Astrocyte (in vitro differentiated cells and primary cell): ENCODE results near the gene CLEC14A. TPM values are rescaled to one million over a fixed set of nuclear protein-coding genes. Genes with fewer than 3 reads are reported as not detected.

Experiments used
- DNase-seq: peaks from one replicate; pipeline ENCODE4 v3.0.0-alpha.2; 2010; ENCODE audit warnings: low read depth
- FAIRE-seq: peaks from 2 replicates; lab custom pipeline; 2011; peaks lifted over from hg19 to GRCh38; lab: Jason Lieb, UNC
- H2AFZ ChIP-seq: 2 replicates; pipeline ENCODE4 v1.6.0; 2012; ENCODE audit warnings: low read depth, low read length, inconsistent platforms
- H3K27ac ChIP-seq: 2 replicates; pipeline ENCODE4 v1.5.1; 2011; ENCODE audit warnings: low read depth, low read length, inconsistent platforms
- H3K27me3 ChIP-seq: 2 replicates; pipeline ENCODE4 v1.6.0; 2011; ENCODE audit warnings: low read length, inconsistent platforms; ENCODE audit not compliant: insufficient read depth
- H3K36me3 ChIP-seq: 2 replicates; pipeline ENCODE4 v1.5.1; 2011; ENCODE audit warnings: low read length, inconsistent platforms; ENCODE audit not compliant: insufficient read depth
- H3K4me1 ChIP-seq: 2 replicates; pipeline ENCODE4 v1.5.1; 2011; ENCODE audit warnings: low read length, inconsistent platforms; ENCODE audit not compliant: insufficient read depth
- H3K4me2 ChIP-seq: 2 replicates; pipeline ENCODE4 v1.6.0; 2012; ENCODE audit warnings: low read length, inconsistent platforms
- H3K4me3 ChIP-seq: 2 replicates; pipeline ENCODE4 v1.5.1; 2011; ENCODE audit warnings: low read depth, mild to moderate bottlenecking, low read length, inconsistent platforms; ENCODE audit not compliant: insufficient read depth
- H3K79me2 ChIP-seq: 2 replicates; pipeline ENCODE4 v1.6.0; 2012; ENCODE audit warnings: mild to moderate bottlenecking, low read length, inconsistent platforms; ENCODE audit not compliant: insufficient read depth
- H3K9ac ChIP-seq: 2 replicates; pipeline ENCODE4 v1.6.0; 2012; ENCODE audit warnings: mild to moderate bottlenecking, low read length, inconsistent platforms
- H3K9me3 ChIP-seq: 2 replicates; pipeline ENCODE4 v1.5.1; 2012; ENCODE audit warnings: low read depth, mild to moderate bottlenecking, low read length, inconsistent platforms; ENCODE audit not compliant: insufficient read depth
- H4K20me1 ChIP-seq: 2 replicates; pipeline ENCODE4 v1.6.0; 2012; ENCODE audit warnings: low read length, inconsistent platforms; ENCODE audit not compliant: insufficient read depth
- H3K27ac Mint-ChIP-seq: one replicate; pipeline ENCODE4 v1.8.0; 2021; ENCODE audit warnings: mild to moderate bottlenecking, mixed read lengths; ENCODE audit not compliant: unreplicated experiment
- H3K27me3 Mint-ChIP-seq: one replicate; pipeline ENCODE4 v1.8.0; 2021; ENCODE audit warnings: low read depth, mixed read lengths; ENCODE audit not compliant: unreplicated experiment
- H3K36me3 Mint-ChIP-seq: one replicate; pipeline ENCODE4 v1.8.0; 2021; ENCODE audit warnings: low read depth, mixed read lengths; ENCODE audit not compliant: unreplicated experiment
- H3K4me1 Mint-ChIP-seq: one replicate; pipeline ENCODE4 v1.8.0; 2021; ENCODE audit warnings: low read depth, mixed read lengths; ENCODE audit not compliant: unreplicated experiment
- H3K4me3 Mint-ChIP-seq: one replicate; pipeline ENCODE4 v1.8.0; 2021; ENCODE audit warnings: mild to moderate bottlenecking, moderate library complexity, mixed read lengths; ENCODE audit not compliant: unreplicated experiment
- H3K9me3 Mint-ChIP-seq: one replicate; pipeline ENCODE4 v1.8.0; 2021; ENCODE audit warnings: mild to moderate bottlenecking, mixed read lengths; ENCODE audit not compliant: unreplicated experiment
- CTCF ChIP-seq: IDR thresholded peaks from 2 replicates; pipeline ENCODE4 v1.5.1; 2011; ENCODE audit warnings: low read depth, mild to moderate bottlenecking, inconsistent platforms, low read length, moderate library complexity; ENCODE audit not compliant: insufficient read depth
- EZH2 ChIP-seq: IDR thresholded peaks from 2 replicates; pipeline ENCODE4 v1.6.1; 2012; ENCODE audit warnings: mild to moderate bottlenecking, low read length, inconsistent platforms; ENCODE audit not compliant: insufficient read depth
- total RNA-seq: library from RNA; stranded (reverse); gene quantifications from 2 replicates; pipeline ENCODE4 v1.2.1, GENCODE V29; 2021

Gene CLEC14A
- total RNA-seq, 1 donor from 2014 or later: not detected

GRCh38 chr14:38252066-38252710, 3.7 kb downstream of the CLEC14A start:
- FAIRE-seq: no peak
- H3K4me3 Mint-ChIP-seq: no peak overlapping the region
- no peak overlapping the region for H3K4me2 ChIP-seq

DNA sequence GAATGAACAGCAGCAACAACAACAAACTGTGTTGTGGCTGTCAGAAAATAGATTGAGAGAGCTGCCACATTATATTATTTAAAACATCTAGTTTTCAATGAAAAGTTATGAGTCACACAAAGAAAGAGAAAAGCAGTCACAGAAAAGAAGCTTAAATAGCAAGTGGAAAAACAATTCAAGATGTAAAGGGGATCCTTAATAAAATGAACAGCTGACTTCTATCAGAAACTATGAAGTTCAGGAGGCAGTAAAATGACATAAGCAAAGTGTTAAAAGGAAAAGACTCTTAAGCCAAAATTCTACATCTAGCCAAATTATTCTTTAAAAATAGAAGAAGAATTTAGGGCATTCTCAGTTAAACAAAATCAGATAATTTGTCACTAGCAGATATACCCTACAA, 5.6 kb downstream of the CLEC14A start:
- no peak for FAIRE-seq
- peaks cover 21% of the 10 kb centered on the region for H3K27me3 Mint-ChIP-seq

More at GRCh38 chr14:38252066-38252710, 3.7 kb downstream of the CLEC14A start:
- Histone ChIP-seq H3K9me3 (no peaks in the 10 kb centered on the region), H3K4me1 (peaks cover 5% of the 10 kb centered on the region), H3K27me3 (peaks cover 13% of the 10 kb centered on the region), H3K27ac (no peak overlapping the region), H4K20me1 (no peaks in the 10 kb centered on the region), H3K4me3 (no peak overlapping the region), H3K79me2 (no peaks in the 10 kb centered on the region), H3K36me3 (no peaks in the 10 kb centered on the region), H2AFZ (no peak overlapping the region), H3K9ac (no peak overlapping the region)
- H3K36me3 Mint-ChIP-seq: no peaks in the 10 kb centered on the region
- peaks cover 3% of the 10 kb centered on the region for H3K9me3 Mint-ChIP-seq
- TF ChIP-seq EZH2: no peak
- TF ChIP-seq CTCF: no peak
- H3K27me3 Mint-ChIP-seq: peaks cover 34% of the 10 kb centered on the region
- H3K4me1 Mint-ChIP-seq: no peaks in the 10 kb centered on the region
- H3K27ac Mint-ChIP-seq: no peak overlapping the region
- no peak for DNase-seq

DNA sequence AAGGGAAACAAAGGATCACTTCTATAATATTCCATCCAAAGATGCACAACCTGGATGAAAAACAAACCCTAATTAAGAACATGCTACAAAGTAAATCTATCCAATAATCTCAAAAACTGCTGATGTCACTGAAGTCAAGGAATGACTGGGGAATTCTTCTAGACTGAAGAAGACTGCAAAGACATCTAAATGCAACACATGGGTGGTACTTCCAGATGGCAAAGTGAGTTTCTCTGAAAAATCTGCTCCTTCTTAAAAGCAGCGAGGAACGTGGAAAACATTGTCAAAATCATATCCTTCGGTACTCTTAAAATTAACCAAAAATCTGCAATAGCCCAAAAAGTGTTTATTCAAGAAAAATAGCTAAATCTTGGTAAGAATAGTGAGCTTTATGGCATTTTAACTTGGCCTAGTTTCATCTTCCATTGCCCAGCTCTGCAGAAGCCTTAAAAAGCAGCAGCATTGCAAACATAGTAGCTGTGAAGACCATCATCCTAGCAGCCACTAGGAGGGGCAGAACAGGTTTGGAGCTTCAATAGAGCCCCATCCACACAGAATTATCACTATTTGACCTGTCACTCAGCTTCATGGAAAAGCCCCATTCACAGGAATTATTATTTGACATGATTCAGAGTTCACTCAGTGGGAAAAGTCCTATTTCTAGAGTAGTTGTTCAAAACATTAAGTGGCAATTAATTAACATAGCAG, 7.4 kb downstream of the CLEC14A start:
- Histone ChIP-seq H3K4me3 (no peak overlapping the region), H4K20me1 (no peaks in the 10 kb centered on the region), H3K9me3 (no peaks in the 10 kb centered on the region), H3K79me2 (no peaks in the 10 kb centered on the region), H3K27me3 (peaks cover under 1% of the 10 kb centered on the region), H2AFZ (no peak overlapping the region), H3K4me2 (no peak overlapping the region), H3K36me3 (no peaks in the 10 kb centered on the region), H3K9ac (no peak overlapping the region), H3K4me1 (no peaks in the 10 kb centered on the region), H3K27ac (no peak overlapping the region)
- Mint-ChIP-seq H3K36me3 (no peaks in the 10 kb centered on the region), H3K27ac (no peak overlapping the region), H3K4me1 (no peaks in the 10 kb centered on the region), H3K9me3 (no peaks in the 10 kb centered on the region), H3K4me3 (no peak overlapping the region), H3K27me3 (peaks cover 6% of the 10 kb centered on the region)
- no peak for TF ChIP-seq CTCF
- DNase-seq (no peak), FAIRE-seq (no peak)

More for the DNA sequence above, 5.6 kb downstream of the CLEC14A start:
- H3K4me2 ChIP-seq: no peak overlapping the region
- H3K79me2 ChIP-seq: no peaks in the 10 kb centered on the region
- Mint-ChIP-seq H3K27ac (no peak overlapping the region), H3K9me3 (peaks cover 3% of the 10 kb centered on the region), H3K36me3 (no peaks in the 10 kb centered on the region), H3K4me1 (no peaks in the 10 kb centered on the region), H3K4me3 (no peak overlapping the region)
- no peak overlapping the region for H2AFZ ChIP-seq
- H3K4me3 ChIP-seq: no peak overlapping the region
- peaks cover 5% of the 10 kb centered on the region for H3K4me1 ChIP-seq
- peaks cover 13% of the 10 kb centered on the region for H3K27me3 ChIP-seq
- DNase-seq: no peak
- H3K9ac ChIP-seq: no peak overlapping the region
- H3K27ac ChIP-seq: no peak overlapping the region
- no peaks in the 10 kb centered on the region for H3K9me3 ChIP-seq
- no peak for TF ChIP-seq EZH2
- H4K20me1 ChIP-seq: no peaks in the 10 kb centered on the region
- no peaks in the 10 kb centered on the region for H3K36me3 ChIP-seq
